Occipital lobe (tissue), 2 donors: Measurements from ENCODE around the gene SLC23A1. TPM values are rescaled to one million over a fixed set of nuclear protein-coding genes. Genes with fewer than 3 reads are reported as not detected.
A peak's percentile ranks its signal among the peaks of the same experiment; 100 is the strongest.

Source experiments
- DNase-seq: peaks from one replicate; lab custom pipeline; 2025; lab: John Stamatoyannopoulos, UW
- total RNA-seq: library from RNA; depleted of rRNA; stranded (reverse); fragments of >200 nt; gene quantifications from one replicate; pipeline ENCODE4 v1.2.3, GENCODE V29; 2014

SLC23A1 gene
- total RNA-seq, 1 donor from 2014 or later: not detected

- DNase-seq: no peak
Measured at GRCh38 chr5:139407517-139407916, 24.4 kb upstream of the SLC23A1 start.

DNA sequence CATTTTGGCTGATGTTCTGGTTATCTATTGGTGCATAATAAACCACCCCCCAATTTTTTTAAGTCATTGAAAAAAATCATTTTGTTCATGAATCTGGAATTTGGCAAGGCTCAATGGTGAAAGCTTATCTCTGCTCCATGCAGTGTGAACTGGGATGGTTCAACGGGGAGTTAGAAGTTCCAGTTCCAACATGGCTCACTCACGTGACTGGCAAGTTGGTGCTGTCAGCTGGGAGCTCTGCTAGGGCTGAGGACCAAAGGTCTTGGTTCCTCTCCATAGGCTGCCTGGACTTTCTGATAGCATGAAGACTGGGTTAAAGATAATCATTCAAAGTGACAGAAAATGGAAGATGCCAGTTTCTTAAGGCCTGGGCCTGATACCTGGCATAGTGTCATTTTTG lies 23.9 kb upstream of the SLC23A1 start:
- DNase-seq: no peak

- no peak for DNase-seq
Measured at GRCh38 chr5:139404484-139404840, 21.4 kb upstream of the SLC23A1 start.

- peak; percentile 98 for DNase-seq
Measured at GRCh38 chr5:139403787-139404483, 20.8 kb upstream of the SLC23A1 start, which contains the start of gene SPATA24. Gene SPATA24 (minus strand): TSS chr5:139404089. CDS start chr5:139404060, 29 bp downstream.

DNA sequence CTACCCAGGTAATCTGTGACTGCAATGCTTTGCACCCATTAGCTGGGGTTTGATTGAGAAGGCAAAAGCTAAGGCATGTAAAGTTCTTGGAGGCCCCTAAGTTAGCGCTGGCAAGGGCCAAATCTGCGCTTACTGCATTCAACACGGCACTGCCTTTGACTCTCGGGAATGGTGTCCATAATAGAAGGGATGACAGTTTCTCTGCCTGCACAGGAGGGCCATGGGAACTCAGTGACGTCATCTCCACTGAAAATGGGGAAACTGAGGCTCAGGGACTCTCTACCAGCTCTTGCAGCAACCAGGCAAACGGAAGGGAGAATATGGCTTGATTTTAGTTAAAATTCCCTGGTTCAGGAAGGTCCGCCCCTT lies 20.3 kb upstream of the SLC23A1 start:
- no peak for DNase-seq

DNA sequence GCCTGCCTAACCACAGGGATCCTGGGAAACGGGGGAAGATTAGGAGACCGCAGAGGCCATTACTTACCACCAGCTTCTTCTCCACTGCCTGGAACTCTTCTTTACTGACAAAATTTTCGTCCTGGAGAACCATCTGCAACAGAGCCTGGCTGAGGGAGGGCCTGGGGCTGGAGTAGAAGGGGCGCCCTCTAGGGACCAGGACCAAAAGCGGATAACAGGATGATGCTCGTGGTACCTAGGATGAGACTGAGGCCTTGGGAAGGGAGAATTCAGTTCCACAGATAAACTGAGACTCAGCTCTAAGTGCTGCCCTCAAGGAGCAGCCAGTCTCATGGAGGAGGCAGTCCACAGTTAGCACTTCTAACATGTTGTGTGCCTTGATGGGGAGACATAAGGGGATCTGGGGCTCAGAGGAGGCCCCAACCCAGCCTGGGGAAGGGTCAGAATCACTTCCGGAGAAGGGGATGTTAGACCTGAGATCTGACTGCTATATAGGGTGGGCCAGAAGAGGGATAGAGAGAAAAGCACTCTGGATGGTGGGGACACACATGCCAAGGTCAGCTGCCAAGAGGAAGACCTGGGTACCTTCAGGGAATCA lies 19.6 kb upstream of the SLC23A1 start:
- DNase-seq: no peak

- DNase-seq: no peak
Measured at GRCh38 chr5:139401546-139401945, 18.4 kb upstream of the SLC23A1 start.

GRCh38 chr5:139399501-139400121 lies 16.5 kb upstream of the SLC23A1 start:
- no peak for DNase-seq

- no peak for DNase-seq
Measured at GRCh38 chr5:139397921-139398320, 14.8 kb upstream of the SLC23A1 start.

DNA sequence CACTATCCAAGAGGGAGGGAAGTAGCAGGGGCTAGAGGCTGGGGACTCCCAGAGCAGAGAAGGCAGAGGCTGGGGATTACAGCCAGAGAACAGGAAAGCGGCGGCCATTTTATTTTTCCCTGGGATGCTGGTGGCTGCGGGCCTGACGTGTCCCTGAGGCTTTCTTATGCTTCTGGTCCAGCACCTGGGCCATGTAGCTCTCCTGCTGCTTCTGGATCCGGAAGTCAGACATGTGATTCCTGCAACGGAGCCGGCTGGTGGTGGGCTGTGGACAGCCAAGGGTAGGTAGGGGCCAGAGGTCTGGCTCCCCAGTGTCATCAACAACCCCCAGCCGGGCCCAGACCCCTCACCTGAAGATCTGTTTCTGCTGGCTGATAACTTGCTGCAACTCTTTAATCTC lies 13.6 kb upstream of the SLC23A1 start:
- DNase-seq: no peak

DNA sequence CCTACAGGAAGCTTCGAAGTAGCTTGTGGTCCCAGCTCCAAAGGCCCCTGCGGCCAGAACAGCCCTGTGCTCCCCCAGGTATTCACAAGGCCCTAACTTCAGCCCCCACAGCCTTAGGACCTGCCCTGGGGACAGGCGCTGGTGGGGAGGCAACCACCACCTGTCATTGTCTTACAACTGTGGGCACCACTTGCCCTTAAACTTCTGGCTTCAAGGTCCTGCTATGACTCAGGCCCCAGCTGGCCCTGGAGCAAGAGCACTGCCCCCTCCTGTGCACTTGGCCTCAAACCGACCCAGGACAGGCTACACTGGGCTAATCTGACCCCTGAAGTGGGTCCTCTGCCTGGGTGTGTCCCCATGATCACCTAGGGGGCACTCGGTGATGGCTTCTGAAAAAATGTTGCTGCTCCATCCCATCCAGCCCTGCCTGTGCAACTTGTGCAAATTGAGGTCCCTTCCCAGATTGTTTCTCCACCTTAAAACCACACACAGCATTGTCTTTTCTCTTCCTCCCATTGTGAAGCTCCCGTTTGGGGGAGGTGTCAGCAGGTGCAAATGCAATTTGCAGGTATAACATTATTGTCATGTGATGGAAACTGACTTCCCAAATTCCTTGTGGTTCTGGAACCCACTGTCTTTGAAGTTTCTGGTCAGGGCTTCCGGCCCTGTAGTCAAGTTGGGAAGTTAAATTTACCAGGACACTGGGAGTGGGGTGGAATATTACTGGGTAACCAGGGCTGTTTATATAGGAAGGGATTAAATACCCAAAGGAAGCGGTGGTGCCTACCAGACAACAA lies 12.9 kb upstream of the SLC23A1 start:
- DNase-seq: no peak

DNA sequence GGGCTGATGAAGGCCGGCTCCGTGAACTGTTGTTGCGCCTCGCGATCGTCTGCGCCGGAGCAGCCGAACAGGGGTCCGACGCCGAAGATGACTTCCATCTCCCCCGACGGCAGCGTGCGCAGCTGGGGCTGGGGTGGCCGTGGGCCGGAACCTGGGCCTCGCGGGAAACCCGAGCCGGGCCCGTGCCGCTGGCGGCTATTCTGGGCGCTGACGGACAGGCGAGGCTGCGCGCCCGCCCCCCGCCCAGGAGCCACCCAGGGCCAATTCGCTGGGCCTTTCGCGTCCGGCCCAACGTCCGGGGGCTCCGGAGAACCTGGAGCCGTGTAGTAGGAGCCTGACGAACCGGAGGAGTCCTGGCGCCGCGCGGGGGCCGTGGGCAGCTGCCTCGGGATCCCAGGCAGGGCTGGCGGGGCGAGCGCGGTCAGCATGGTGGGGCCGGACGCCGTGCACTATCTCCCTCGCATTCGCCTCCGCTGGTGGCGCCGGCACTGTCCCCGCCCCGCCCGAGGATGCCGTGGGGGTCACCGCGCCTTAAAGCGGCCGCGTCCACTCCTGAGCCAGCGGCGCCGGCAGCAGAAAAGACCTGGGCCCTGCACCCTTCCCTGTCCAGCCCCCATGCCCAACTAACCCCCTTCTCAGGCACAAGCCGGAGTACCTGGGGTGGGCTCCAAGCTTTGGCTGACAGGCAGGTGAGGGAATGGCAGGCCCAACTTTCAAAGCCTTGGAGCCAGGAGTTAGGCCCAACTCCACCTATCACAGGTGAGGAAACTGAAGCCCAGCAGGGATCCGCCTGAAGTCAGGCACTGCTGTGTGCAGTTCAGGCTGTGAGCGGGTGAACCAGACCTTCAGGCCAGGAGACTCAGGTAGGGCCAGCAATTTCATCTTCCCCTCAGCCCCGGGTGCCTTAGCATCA lies 11.8 kb upstream of the SLC23A1 start, which contains the start of gene PROB1:
PROB1 (minus strand) TSS at position 451 of the 913 bp plus-strand sequence; CDS start at position 428, 23 bp downstream.
- no peak for DNase-seq

GRCh38 chr5:139394123-139394653 lies 11.1 kb upstream of the SLC23A1 start:
- no peak for DNase-seq

DNA sequence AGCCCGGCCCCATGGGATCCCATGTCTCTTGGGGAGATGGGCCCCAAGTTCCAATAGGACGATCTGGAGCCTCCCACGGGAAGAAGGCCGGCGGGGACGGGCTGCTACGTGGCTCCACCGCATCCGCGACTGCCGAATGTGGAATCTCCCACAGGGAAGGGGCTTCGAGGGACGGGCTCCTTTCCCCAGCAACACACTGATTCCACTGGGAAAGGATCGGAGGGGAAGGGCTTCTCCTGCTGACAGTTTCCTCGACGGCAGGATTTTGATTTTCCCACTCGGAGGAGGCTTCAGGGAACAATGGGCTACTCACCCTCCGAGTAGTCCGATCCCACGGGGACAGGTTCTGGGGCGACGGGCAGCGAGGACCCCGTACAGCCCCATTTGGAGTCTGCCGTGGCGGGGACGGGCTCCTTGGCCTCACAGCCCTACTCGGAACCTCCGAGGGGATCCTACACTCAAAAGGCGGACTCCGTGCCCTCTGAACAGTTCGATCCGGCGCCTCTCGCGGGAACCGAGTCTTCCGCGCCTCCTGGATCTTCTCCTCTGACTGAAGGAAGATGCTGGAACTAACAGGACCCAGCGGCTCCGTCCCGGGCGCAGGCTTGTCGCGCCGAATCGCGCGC lies 10.5 kb upstream of the SLC23A1 start:
- no peak for DNase-seq

GRCh38 chr5:139392678-139393496 lies 9.8 kb upstream of the SLC23A1 start:
- no peak for DNase-seq

DNA sequence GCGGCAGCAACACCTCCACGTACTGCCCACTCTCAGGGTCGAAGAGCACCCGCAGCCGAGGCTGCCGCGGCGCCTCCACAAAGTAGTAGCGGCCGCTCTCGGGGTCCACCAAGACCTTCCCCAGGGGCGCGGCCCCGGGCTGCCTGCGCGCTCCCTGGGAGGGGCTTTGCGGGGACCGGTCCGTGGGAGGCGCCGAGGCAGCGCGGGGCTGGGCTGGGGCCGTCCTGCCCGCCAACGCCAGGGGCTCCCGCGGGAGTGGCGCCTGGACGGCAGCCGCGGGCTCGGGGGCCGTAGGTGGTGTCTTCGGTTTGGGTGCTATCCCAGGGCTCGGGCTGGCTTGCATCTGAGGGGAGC lies 9.2 kb upstream of the SLC23A1 start:
- no peak for DNase-seq

DNA sequence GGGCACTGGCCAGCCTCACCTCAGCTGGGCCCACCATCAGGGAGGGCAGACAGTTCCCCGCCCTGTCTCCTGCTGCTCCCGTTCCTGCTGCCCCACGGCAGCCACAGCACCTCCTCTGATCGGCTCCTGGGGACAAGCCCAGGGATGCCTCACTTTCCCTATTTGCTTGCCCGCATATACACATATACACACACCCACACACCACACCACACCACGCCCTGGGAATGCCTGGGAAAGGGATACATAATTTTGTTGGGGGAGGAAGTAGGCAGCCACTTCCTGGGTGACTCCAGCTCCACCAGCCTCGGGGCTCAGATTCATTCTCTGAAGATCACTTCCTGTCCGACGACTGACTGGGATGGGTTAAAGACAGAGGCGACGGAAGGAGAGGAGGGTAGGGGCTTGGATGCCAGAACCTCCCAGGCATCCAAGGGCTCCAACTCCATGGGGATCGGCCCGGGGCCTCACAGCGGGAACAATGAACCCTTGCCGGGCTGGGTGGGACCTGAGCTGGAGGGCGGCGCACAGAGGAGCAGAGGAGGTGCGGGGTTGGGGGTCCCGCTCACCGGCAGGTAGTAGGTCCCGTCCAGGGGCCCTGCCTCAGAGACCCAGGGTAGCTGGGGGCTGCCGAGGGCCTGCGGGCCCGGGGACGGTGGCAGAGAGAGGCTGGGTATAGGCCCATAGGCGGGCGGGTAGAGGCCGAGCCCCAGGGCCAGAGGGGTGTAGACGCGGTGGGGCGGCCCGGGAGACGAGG lies 8.7 kb upstream of the SLC23A1 start:
- no peak for DNase-seq
